Activated T-helper 1 cell treated with anti-CD3 and anti-CD28 coated beads, Interleukin-12 subunit alpha, Interleukin-12 subunit beta, Interleukin-2, Interleukin-4 antibody, amounts not matched to agents 30 ng/mL and 10 ng/mL and 1 ng/mL, durations not matched to agents 14 hours and 24 hours and 36 hours (primary cell): ENCODE data around the gene C1QTNF5. TPM values are rescaled to one million over a fixed set of nuclear protein-coding genes. Genes with fewer than 3 reads are reported as not detected.

Experiments
- DNase-seq: peaks from one replicate; pipeline ENCODE4 v3.0.0; 2021; ENCODE audit warnings: low spot score
- H3K27ac Mint-ChIP-seq: one replicate; pipeline ENCODE4 v1.8.0; 2021; ENCODE audit warnings: mild to moderate bottlenecking, mixed read lengths
- H3K27me3 Mint-ChIP-seq: one replicate; pipeline ENCODE4 v1.8.0; 2022; ENCODE audit warnings: mild to moderate bottlenecking, moderate library complexity, mixed read lengths; ENCODE audit not compliant: insufficient read depth
- H3K36me3 Mint-ChIP-seq: one replicate; pipeline ENCODE4 v1.8.0; 2021; ENCODE audit warnings: low read depth, mixed read lengths
- H3K4me1 Mint-ChIP-seq: one replicate; pipeline ENCODE4 v1.8.0; 2021; ENCODE audit warnings: low read depth, mixed read lengths
- H3K4me3 Mint-ChIP-seq: one replicate; pipeline ENCODE4 v1.8.0; 2021; ENCODE audit warnings: mild to moderate bottlenecking, moderate library complexity, mixed read lengths
- H3K9me3 Mint-ChIP-seq: one replicate; pipeline ENCODE4 v1.8.0; 2021; ENCODE audit warnings: mixed read lengths
- intact Hi-C: fragments of 100-400 bp; cut with micrococcal nuclease; formaldehyde crosslinking; loops from one replicate; pipeline ENCODE4 v1.15.1; 2024
- total RNA-seq: library from RNA; stranded (reverse); gene quantifications from 2 replicates; pipeline ENCODE4 v1.2.3, GENCODE V29; 2022

C1QTNF5 gene
- total RNA-seq, 1 donor from 2014 or later, result not detected

GRCh38 chr11:119309953-119310681, 30.6 kb downstream of the C1QTNF5 start:
- Mint-ChIP-seq H3K36me3 (peaks cover 11% of the 10 kb centered on the region), H3K4me3 (no peak overlapping the region), H3K4me1 (peaks cover 25% of the 10 kb centered on the region), H3K27ac (no peak overlapping the region), H3K27me3 (peaks cover 2% of the 10 kb centered on the region), H3K9me3 (no peaks in the 10 kb centered on the region)
- no peak for DNase-seq
- intact Hi-C loops, result no loop called here

GRCh38 chr11:119309411-119309810, 31.3 kb downstream of the C1QTNF5 start:
- Mint-ChIP-seq H3K27ac (no peak overlapping the region), H3K4me1 (peaks cover 30% of the 10 kb centered on the region), H3K4me3 (no peak overlapping the region), H3K36me3 (peaks cover 12% of the 10 kb centered on the region), H3K27me3 (peaks cover 2% of the 10 kb centered on the region), H3K9me3 (no peaks in the 10 kb centered on the region)
- intact Hi-C loops, result no loop called here
- no peak for DNase-seq

DNA sequence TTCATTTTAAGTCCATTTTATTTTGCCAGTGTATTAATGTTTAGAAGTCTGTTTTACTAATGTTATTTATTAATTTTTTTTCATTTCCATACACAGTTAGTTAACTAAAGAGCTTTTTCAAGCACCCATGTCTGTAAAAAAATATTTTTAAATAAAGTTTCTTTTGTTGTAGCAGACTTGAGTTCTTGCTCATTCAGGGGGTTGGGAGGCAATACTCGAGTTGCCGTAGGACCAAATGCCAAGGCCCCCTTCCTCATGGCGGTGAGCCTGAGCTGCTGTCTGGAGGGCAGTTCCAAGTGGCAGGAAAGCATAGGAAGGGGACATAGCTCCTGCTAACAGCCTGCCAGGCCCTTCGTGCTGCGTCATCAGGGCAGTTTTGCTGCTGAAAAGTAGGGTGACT, 32.7 kb downstream of the C1QTNF5 start:
- peaks cover 30% of the 10 kb centered on the region for H3K4me1 Mint-ChIP-seq
- peaks cover 24% of the 10 kb centered on the region for H3K36me3 Mint-ChIP-seq
- no peak overlapping the region for H3K27ac Mint-ChIP-seq
- intact Hi-C loops, result loop anchor here (2.0 kb wide), 2 partner anchors 19 to 45 kb away; no protein-coding TSS in a partner anchor
- H3K4me3 Mint-ChIP-seq, result no peak overlapping the region
- no peaks in the 10 kb centered on the region for H3K27me3 Mint-ChIP-seq
- DNase-seq, result no peak
- no peaks in the 10 kb centered on the region for H3K9me3 Mint-ChIP-seq

DNA sequence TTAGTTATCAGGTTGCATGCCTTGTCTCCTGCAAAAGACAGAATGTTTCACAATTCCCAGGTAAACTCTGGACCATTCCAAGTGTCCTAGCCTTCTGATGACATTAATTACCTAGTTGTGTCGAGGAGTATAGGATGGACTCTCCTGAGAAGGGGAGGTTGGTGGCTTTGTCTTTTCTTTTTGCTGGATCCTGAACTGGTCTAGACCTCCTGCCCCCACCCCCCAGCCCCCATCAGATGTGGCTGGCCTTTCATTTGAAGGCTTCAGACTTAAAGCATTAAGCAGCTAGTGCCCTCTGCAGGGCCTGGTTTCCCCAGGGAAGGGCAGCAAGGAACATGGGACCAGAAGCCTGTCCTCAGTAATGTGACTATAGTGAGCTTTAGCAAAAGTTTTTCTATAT, 33.5 kb downstream of the C1QTNF5 start:
- Mint-ChIP-seq H3K36me3 (peaks cover 30% of the 10 kb centered on the region), H3K4me1 (peaks cover 30% of the 10 kb centered on the region), H3K27me3 (no peaks in the 10 kb centered on the region), H3K27ac (peak overlapping the region; percentile 95), H3K9me3 (no peaks in the 10 kb centered on the region), H3K4me3 (peak overlapping the region; percentile 15)
- intact Hi-C loops, result loop anchor here (2.0 kb wide), 2 partner anchors 18 to 44 kb away; no protein-coding TSS in a partner anchor
- DNase-seq, result no peak

DNA sequence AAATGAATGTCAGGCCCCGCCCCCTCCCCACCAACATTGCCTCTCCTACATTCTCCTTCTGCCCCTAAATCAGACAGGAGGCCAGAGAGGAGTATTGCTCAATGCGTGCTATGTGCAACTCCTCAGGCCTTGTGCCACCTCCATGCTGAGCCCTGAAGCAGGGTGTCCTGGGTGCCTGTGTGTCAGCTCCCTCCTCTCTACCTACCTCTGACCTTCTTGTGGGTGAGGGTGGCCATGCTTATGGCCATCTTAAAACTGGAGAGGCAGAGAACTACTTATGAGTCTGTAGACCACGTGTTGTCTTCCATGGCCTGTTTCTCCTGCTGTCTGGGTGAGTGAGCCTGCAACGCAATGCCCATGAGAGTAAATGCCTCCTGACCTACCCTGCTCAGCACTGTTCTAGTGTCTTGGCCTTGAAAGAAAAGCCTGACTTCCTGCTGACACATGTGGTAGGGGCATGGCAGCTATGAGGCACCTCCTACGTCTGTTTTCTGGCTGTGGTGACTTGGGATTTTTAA, 34.3 kb downstream of the C1QTNF5 start:
- Mint-ChIP-seq H3K27me3 (no peaks in the 10 kb centered on the region), H3K4me3 (peak overlapping the region; percentile 48), H3K27ac (peak overlapping the region; percentile 95), H3K4me1 (peaks cover 30% of the 10 kb centered on the region), H3K36me3 (peaks cover 33% of the 10 kb centered on the region), H3K9me3 (no peaks in the 10 kb centered on the region)
- DNase-seq, result peak; percentile 15
- intact Hi-C loops, result loop anchor here (1.0 to 2.0 kb wide), 3 partner anchors 15 to 44 kb away; no protein-coding TSS in a partner anchor

GRCh38 chr11:119305556-119306372, 34.9 kb downstream of the C1QTNF5 start:
- peaks cover 30% of the 10 kb centered on the region for H3K4me1 Mint-ChIP-seq
- H3K4me3 Mint-ChIP-seq, result no peak overlapping the region
- intact Hi-C loops, result loop anchor here (1.0 to 2.0 kb wide), 3 partner anchors 16 to 43 kb away; no protein-coding TSS in a partner anchor
- no peak for DNase-seq
- no peaks in the 10 kb centered on the region for H3K9me3 Mint-ChIP-seq
- no peaks in the 10 kb centered on the region for H3K27me3 Mint-ChIP-seq
- H3K36me3 Mint-ChIP-seq, result peaks cover 37% of the 10 kb centered on the region
- peak overlapping the region; percentile 95 for H3K27ac Mint-ChIP-seq

DNA sequence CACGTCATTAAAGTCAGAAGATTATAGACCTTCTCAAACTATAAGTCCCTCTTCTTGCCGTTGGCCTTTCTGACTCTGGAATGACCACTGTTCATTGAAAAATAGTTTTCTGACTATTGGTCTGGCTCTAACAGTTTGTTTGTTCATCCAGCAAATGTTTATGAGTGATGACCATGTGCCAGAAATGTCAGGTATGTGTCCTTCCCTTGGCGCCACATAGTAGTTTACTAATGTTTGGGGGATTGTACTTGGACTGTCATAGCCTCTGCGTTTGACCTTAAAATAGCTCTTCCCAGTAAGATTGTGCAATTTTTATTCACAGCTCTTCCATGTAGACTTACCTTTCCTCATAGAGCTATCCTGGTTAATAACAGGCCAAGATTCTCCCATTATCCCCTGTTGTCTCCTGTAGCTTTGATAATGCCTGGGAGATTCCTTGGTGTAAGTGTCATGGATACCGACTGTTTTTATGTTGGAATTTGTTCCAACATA, 37.4 kb downstream of the C1QTNF5 start:
- no peak overlapping the region for H3K27ac Mint-ChIP-seq
- no peaks in the 10 kb centered on the region for H3K9me3 Mint-ChIP-seq
- intact Hi-C loops, result no loop called here
- peaks cover 30% of the 10 kb centered on the region for H3K4me1 Mint-ChIP-seq
- no peaks in the 10 kb centered on the region for H3K27me3 Mint-ChIP-seq
- no peak overlapping the region for H3K4me3 Mint-ChIP-seq
- no peak for DNase-seq
- H3K36me3 Mint-ChIP-seq, result peaks cover 53% of the 10 kb centered on the region

DNA sequence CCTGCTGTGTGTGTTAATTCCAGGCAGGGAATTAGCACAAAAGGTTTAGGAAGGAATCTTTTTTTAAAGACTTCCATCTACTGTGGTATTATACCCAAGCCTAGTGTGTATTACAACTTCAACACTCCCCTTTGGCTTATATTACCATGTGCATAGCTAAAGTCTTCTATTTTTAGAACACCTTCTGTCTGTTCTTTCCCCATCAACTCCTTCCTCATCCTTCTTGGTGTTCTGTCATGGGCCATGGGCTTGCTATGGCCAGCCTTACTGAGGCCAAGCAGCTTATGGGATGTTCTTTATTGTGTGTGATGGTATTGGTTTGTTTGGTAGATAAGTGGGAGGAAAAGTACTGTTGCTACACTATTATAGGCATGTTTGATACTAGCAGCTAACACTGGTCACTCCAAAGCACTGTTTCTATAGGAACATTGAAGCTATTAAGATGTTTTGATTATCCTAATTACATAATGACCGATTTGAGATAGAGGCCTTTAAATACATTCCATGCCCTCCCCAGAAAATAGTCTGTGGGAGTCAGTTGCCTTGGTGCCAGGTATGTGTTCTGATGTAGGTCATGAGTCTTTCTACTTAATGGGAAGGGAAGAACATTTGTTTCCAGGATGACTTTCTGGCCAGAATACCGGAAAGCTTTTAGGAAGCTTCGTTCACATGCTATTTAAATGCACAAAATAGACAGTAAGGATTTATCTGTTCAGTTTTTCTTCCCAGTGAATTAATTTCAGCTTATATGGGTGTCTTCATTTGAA, 40.3 kb downstream of the C1QTNF5 start:
- no peak overlapping the region for H3K27ac Mint-ChIP-seq
- H3K4me3 Mint-ChIP-seq, result no peak overlapping the region

DNA sequence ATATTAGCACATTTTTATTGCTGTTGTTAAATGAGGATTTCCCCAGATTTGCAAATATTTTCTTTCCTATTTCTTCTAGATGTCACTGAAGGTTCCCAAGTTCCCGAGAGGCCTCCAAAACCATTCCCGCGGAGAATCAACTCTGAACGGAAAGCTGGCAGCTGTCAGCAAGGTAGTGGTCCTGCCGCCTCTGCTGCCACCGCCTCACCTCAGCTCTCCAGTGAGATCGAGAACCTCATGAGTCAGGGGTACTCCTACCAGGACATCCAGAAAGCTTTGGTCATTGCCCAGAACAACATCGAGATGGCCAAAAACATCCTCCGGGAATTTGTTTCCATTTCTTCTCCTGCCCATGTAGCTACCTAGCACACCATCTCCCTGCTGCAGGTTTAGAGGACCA, 41.3 kb downstream of the C1QTNF5 start:
- H3K9me3 Mint-ChIP-seq, result no peaks in the 10 kb centered on the region
- no peak overlapping the region for H3K4me3 Mint-ChIP-seq
- H3K4me1 Mint-ChIP-seq, result no peaks in the 10 kb centered on the region
- no peak overlapping the region for H3K27ac Mint-ChIP-seq
- no peak for DNase-seq
- H3K36me3 Mint-ChIP-seq, result peaks cover 53% of the 10 kb centered on the region
- no peaks in the 10 kb centered on the region for H3K27me3 Mint-ChIP-seq
- intact Hi-C loops, result no loop called here

More for the DNA sequence above, 40.3 kb downstream of the C1QTNF5 start:
- no peaks in the 10 kb centered on the region for H3K27me3 Mint-ChIP-seq
- H3K36me3 Mint-ChIP-seq, result peaks cover 56% of the 10 kb centered on the region
- no peaks in the 10 kb centered on the region for H3K9me3 Mint-ChIP-seq
- intact Hi-C loops, result no loop called here
- peaks cover 7% of the 10 kb centered on the region for H3K4me1 Mint-ChIP-seq
- no peak for DNase-seq

- no peak for DNase-seq
- Mint-ChIP-seq H3K36me3 (peaks cover 48% of the 10 kb centered on the region), H3K4me3 (no peak overlapping the region), H3K27me3 (no peaks in the 10 kb centered on the region), H3K27ac (no peak overlapping the region), H3K4me1 (no peaks in the 10 kb centered on the region), H3K9me3 (no peaks in the 10 kb centered on the region)
- intact Hi-C loops, result no loop called here
Observed at GRCh38 chr11:119298726-119299125, 42.0 kb downstream of the C1QTNF5 start.

- H3K9me3 Mint-ChIP-seq, result no peaks in the 10 kb centered on the region
- intact Hi-C loops, result no loop called here
- no peaks in the 10 kb centered on the region for H3K27me3 Mint-ChIP-seq
- H3K4me3 Mint-ChIP-seq, result no peak overlapping the region
- DNase-seq, result no peak
- H3K36me3 Mint-ChIP-seq, result peaks cover 44% of the 10 kb centered on the region
- no peaks in the 10 kb centered on the region for H3K4me1 Mint-ChIP-seq
- H3K27ac Mint-ChIP-seq, result no peak overlapping the region
Observed at GRCh38 chr11:119297938-119298337, 42.7 kb downstream of the C1QTNF5 start.

DNA sequence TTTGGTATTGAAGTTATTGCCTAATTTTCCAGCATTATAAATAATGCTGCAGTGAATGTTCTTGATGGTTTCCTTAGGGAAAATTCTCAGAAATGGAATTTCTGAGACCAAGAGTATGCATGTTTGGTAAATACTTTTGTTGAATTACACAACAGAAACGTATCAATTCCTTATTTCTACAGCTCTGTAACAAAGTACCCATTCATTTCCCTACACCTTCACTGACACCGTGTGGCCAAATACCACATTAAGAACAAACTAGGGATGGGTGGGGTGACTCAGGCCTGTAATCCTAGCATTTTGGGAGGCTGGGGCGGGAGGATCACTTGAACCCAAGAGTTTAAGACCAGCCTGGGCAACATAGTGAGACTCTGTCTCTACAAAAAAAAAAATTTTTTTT, 45.5 kb downstream of the C1QTNF5 start:
- Mint-ChIP-seq H3K4me1 (no peaks in the 10 kb centered on the region), H3K27me3 (no peaks in the 10 kb centered on the region), H3K4me3 (no peak overlapping the region), H3K9me3 (no peaks in the 10 kb centered on the region), H3K36me3 (peaks cover 42% of the 10 kb centered on the region), H3K27ac (no peak overlapping the region)
- intact Hi-C loops, result no loop called here
- DNase-seq, result no peak
